ENCODE measurements around the gene TCF20. TPM values are rescaled to one million over a fixed set of nuclear protein-coding genes. Genes with fewer than 3 reads are reported as not detected.

The TCF20 gene
- polyA plus RNA-seq, 3 donors: 26.6 to 30.6 (median 28.7) TPM

- DNase-seq (ENCODE audit: extremely low read depth in 1 of 11, low read depth in 9 of 11, low spot score in 4 of 11): no peak
These were observed 2.1 kb upstream of the TCF20 start for GRCh38 chr22:42272431-42272999.

- no peak for DNase-seq (ENCODE audit: extremely low read depth in 1 of 11, low read depth in 9 of 11, low spot score in 4 of 11)
These were observed 1.5 kb upstream of the TCF20 start for GRCh38 chr22:42271906-42272305.

- DNase-seq (ENCODE audit: extremely low read depth in 1 of 11, low read depth in 9 of 11, low spot score in 4 of 11): no peak
These were observed 849 bp upstream of the TCF20 start for GRCh38 chr22:42271191-42271813.

GRCh38 chr22:42270176-42270509 lies 310 bp downstream of the TCF20 start:
- DNase-seq (ENCODE audit: extremely low read depth in 1 of 11, low read depth in 9 of 11, low spot score in 4 of 11): peak in 1 of 11 donors; percentile 20

- DNase-seq (ENCODE audit: extremely low read depth in 1 of 11, low read depth in 9 of 11, low spot score in 4 of 11): peak in 2 of 11 donors; percentile 30 to 35
These were observed 849 bp downstream of the TCF20 start for GRCh38 chr22:42269432-42270175.

- DNase-seq (ENCODE audit: extremely low read depth in 1 of 11, low read depth in 9 of 11, low spot score in 4 of 11): no peak
These were observed 1.5 kb downstream of the TCF20 start for GRCh38 chr22:42268852-42269410.

- no peak for DNase-seq (ENCODE audit: extremely low read depth in 1 of 11, low read depth in 9 of 11, low spot score in 4 of 11)
These were observed 5.1 kb downstream of the TCF20 start for GRCh38 chr22:42265321-42265720.

- DNase-seq (ENCODE audit: extremely low read depth in 1 of 11, low read depth in 9 of 11, low spot score in 4 of 11): no peak
These were observed 6.5 kb downstream of the TCF20 start for GRCh38 chr22:42263944-42264343.

- no peak for DNase-seq (ENCODE audit: extremely low read depth in 1 of 11, low read depth in 9 of 11, low spot score in 4 of 11)
These were observed 7.5 kb downstream of the TCF20 start for GRCh38 chr22:42262964-42263363.

- no peak for DNase-seq (ENCODE audit: extremely low read depth in 1 of 11, low read depth in 9 of 11, low spot score in 4 of 11)
These were observed 9.2 kb downstream of the TCF20 start for GRCh38 chr22:42261296-42261695.

GRCh38 chr22:42258126-42258525 lies 12.3 kb downstream of the TCF20 start:
- no peak for DNase-seq (ENCODE audit: extremely low read depth in 1 of 11, low read depth in 9 of 11, low spot score in 4 of 11)

GRCh38 chr22:42257386-42257785 lies 13.1 kb downstream of the TCF20 start:
- DNase-seq (ENCODE audit: extremely low read depth in 1 of 11, low read depth in 9 of 11, low spot score in 4 of 11): no peak

GRCh38 chr22:42256930-42257329 lies 13.5 kb downstream of the TCF20 start:
- no peak for DNase-seq (ENCODE audit: extremely low read depth in 1 of 11, low read depth in 9 of 11, low spot score in 4 of 11)

GRCh38 chr22:42256220-42256619 lies 14.2 kb downstream of the TCF20 start:
- no peak for DNase-seq (ENCODE audit: extremely low read depth in 1 of 11, low read depth in 9 of 11, low spot score in 4 of 11)

- no peak for DNase-seq (ENCODE audit: extremely low read depth in 1 of 11, low read depth in 9 of 11, low spot score in 4 of 11)
These were observed 20.6 kb downstream of the TCF20 start for GRCh38 chr22:42249831-42250230.

- no peak for DNase-seq (ENCODE audit: extremely low read depth in 1 of 11, low read depth in 9 of 11, low spot score in 4 of 11)
These were observed 21.5 kb downstream of the TCF20 start for GRCh38 chr22:42248995-42249394.

GRCh38 chr22:42247596-42247995 lies 22.9 kb downstream of the TCF20 start:
- no peak for DNase-seq (ENCODE audit: extremely low read depth in 1 of 11, low read depth in 9 of 11, low spot score in 4 of 11)

GRCh38 chr22:42243802-42244060 lies 26.7 kb downstream of the TCF20 start:
- no peak for DNase-seq (ENCODE audit: extremely low read depth in 1 of 11, low read depth in 9 of 11, low spot score in 4 of 11)

GRCh38 chr22:42236848-42237247 lies 33.6 kb downstream of the TCF20 start:
- DNase-seq (ENCODE audit: extremely low read depth in 1 of 11, low read depth in 9 of 11, low spot score in 4 of 11): no peak

GRCh38 chr22:42236268-42236667 lies 34.2 kb downstream of the TCF20 start:
- no peak for DNase-seq (ENCODE audit: extremely low read depth in 1 of 11, low read depth in 9 of 11, low spot score in 4 of 11)

GRCh38 chr22:42233879-42234278 lies 36.6 kb downstream of the TCF20 start:
- DNase-seq (ENCODE audit: extremely low read depth in 1 of 11, low read depth in 9 of 11, low spot score in 4 of 11): no peak
